Spleen (tissue), 7 donors: ENCODE results near the gene PCGF3.

Experiments used
- POLR2A ChIP-seq, 3 donors: fragments of 450-650 bp; IDR thresholded peaks; one replicate each; pipeline ENCODE4 v1.5.1; 2017; ENCODE audit warnings: antibody characterized with exemption in 3 of 3, mild to moderate bottlenecking in 1 of 3
- POLR2AphosphoS5 ChIP-seq, 3 donors: sonication (generic); formaldehyde crosslinking; IDR thresholded peaks; one replicate each; pipeline ENCODE4 v1.5.1; 2017; ENCODE audit warnings: antibody characterized with exemption in 3 of 3
- TF ChIP-seq, protein P1 (sequence below), 11 experiments: fragments of 200-600 bp in 7 of 11; fragments of 450-650 bp in 4 of 11; sonication (generic) in 4 of 11; IDR thresholded peaks in 8 of 11; conservative IDR thresholded peaks in 3 of 11; 1 replicate in 7 of 11; 2 replicates in 4 of 11; pipeline versions ENCODE4 v1.4.0 to v1.8.0; 2016 to 2021; ENCODE audit warnings: antibody characterized with exemption in 11 of 11, inconsistent platforms in 4 of 11, mild to moderate bottlenecking in 1 of 11
- donor health status: DM: no; HTN: no; CAD: no; lungs with moderate emphysema.
- donor health status: DM: no; HTN: no; CAD: no.
- donor health status: DM: no; HTN: no; CAD: no.

DNA sequence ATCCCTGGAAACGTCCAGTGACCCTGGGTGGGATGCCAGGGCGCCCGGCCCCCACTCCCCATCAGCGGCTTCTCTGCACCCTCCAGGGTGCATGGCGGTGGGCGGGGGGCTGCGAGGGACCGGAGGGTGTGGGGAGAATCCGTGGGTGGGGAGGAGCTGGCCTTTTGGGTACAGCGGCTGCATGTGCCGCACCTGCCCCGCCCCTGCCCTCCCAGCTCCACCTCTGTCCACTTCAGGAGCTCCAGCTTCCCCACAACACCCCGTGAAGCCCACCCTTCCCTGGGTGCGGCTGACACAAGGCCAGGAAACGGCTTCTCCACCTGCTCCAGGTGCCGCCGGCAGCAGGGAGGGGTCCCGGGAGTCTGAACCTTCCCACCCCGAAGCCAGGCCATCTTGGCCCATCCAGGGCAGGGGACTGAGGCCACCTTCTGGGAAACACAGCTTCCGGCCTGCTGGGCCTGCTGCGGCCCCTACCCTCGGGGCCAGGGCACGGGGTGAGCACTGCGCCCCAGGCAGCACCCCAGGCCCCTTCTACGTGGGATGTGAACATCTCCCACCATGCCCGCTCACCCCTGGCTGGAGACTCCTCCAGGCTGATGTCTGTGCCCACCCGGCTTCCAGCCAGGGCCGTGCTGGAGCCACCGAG lies 85.7 kb downstream of the PCGF3 start:
- TF ChIP-seq POLR2A (IDR thresholded peaks at IDR 0.05) (no peak), POLR2AphosphoS5 (IDR thresholded peaks at IDR 0.05) (no peak)
- TF ChIP-seq, protein P1, sequence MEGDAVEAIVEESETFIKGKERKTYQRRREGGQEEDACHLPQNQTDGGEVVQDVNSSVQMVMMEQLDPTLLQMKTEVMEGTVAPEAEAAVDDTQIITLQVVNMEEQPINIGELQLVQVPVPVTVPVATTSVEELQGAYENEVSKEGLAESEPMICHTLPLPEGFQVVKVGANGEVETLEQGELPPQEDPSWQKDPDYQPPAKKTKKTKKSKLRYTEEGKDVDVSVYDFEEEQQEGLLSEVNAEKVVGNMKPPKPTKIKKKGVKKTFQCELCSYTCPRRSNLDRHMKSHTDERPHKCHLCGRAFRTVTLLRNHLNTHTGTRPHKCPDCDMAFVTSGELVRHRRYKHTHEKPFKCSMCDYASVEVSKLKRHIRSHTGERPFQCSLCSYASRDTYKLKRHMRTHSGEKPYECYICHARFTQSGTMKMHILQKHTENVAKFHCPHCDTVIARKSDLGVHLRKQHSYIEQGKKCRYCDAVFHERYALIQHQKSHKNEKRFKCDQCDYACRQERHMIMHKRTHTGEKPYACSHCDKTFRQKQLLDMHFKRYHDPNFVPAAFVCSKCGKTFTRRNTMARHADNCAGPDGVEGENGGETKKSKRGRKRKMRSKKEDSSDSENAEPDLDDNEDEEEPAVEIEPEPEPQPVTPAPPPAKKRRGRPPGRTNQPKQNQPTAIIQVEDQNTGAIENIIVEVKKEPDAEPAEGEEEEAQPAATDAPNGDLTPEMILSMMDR (IDR thresholded peaks at IDR 0.05 in 8 of 11, conservative IDR thresholded peaks at IDR 0.05 in 3 of 11): no peak
